Erythroblast (primary cell): ENCODE results near the gene CFAP210.
"Not testable (repeated sequence)": the region's sequence is repeated elsewhere in the genome, so short reads cannot be mapped to it uniquely, and the experiment has no call there.

ENCODE experiments used
- DNase-seq, 2 experiments: peaks; one replicate each; lab custom pipeline; 2025; lab: John Stamatoyannopoulos, UW
- GATA1 ChIP-seq: IDR thresholded peaks from 2 replicates; pipeline ENCODE4 v1.6.1; 2011; ENCODE audit warnings: low read depth, mild to moderate bottlenecking, control low read depth, low read length, moderate library complexity
- POLR2A ChIP-seq: IDR thresholded peaks from 2 replicates; pipeline ENCODE4 v1.6.1; 2011; ENCODE audit warnings: mild to moderate bottlenecking, low read length

Gene CFAP210

DNA sequence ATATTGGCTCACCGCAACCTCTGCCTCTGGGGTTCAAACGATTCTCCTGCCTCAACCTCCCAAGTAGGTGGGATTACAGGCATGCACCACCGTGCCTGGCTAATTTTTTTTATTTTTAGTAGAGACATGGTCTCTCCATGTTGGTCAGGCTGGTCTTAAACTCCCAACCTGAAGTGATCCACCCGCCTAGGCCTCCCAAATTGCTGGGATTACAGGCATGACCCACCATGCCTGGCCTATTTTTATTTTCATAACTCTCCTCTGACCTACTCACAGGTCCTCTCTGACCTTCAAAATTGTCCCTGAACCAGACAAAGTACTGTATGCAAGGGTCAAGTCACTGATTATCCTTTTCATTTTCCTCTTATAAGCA, 23.5 kb upstream of the CFAP210 start:
- TF ChIP-seq GATA1 (no peak), POLR2A (no peak)
- DNase-seq, result no peak

DNA sequence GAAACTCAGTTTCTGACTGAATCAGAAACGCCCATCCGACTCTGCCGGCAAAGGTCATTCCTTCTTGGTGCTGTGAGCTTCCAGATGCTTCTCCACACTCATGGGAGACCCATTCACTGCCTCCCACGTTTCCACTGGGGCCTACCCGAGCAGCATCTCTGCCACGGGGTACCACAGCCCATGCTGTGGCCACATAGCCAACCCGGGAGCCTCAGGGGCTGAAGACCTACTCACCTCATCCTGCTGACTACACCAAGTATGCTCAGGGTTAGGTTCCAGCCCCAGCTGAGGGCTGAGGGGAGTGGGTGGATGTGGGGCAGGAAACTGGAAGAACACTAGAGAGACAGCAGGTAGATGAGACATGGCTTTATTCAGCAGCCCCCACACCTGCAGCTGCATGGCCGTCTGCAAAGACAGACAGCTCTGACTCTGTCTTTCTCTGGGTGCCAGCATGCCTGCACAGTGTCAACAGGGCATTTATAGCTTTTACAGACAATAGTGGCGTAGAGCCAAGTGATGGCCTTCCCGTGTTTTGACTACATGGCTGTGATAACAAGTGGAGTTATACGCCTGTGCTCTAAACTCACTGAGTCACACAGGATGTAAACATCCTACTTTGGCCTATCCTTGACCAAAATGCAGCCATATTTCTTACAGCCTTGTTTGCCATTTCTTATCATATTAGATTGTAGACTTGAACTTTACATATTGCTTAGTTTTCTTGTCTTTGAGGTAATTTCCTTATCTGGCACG, 22.9 kb upstream of the CFAP210 start:
- peak in 1 of 2 experiments; percentile 22 for DNase-seq
- no peak for TF ChIP-seq POLR2A
- no peak for TF ChIP-seq GATA1

DNA sequence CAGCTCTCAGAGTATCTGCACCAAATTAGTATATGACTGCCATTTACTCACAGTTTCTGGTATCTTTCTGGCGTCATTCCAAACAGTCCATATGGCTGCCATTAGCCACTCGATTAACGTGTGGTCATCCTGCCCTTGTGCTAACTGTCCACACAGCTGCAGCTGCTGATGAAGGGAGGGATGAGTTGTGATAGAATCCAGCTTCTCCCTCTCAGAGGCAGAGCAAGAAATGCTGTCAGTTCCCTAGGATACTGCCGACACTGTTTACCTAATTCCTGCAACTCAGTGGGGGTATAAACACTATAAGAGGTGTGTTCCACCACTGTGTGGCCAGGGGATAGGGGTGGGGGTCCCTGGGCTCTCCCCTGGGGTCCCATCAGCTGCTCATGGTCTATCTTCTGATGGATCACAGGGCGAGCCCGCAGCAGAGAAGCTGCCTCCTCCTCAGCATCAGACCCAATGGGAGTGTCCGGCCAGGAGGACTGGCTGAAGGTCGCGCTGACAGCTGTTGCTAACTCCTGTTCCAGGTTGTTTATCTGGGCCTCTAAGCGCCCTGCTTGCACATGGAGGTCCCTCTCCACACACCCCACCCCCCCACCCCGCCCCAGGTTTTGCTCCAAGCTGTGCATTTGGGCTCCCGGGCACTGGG, 22.2 kb upstream of the CFAP210 start:
- DNase-seq, result peak; percentile 84 to 93
- no peak for TF ChIP-seq POLR2A
- TF ChIP-seq GATA1, result no peak

DNA sequence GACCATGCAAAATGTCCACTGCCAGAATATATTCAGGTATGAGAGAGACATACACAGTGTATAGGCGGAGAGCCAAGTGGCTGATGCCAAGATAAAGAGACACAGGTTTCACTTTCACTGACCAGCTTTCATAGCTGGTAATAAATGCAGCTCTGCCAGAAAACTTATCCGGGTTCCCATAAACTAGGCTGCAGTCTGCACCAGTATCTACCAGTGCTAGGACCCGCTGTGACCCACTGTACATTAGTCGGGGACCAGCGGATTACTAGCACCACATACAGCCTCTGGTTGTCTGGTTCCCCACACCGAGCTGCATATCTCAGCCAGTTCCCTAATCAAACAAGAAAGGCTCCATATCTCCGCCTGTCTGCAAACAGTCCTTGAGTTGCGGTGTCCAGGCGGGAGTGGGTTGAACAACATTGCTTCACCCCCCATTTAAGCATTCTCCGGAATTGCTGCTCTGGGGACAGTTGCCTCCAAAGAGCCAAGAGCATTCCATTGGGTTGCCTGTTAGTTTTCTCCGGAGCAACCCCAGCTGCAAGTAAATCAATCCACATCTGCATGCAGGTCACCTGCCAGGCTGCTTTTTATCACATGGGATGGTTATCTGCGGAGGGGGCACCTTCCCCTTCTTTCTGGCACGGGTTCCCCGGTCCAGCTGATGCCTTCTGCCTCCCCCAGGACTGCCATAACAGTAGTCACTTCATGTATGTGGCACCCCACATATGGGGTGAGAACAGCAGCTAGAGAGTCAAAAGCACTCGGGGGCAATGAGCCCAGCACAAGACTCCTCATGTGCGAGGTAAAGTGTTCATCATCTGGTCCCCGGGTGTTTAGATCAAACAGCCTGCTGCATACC, 21.4 kb upstream of the CFAP210 start:
- TF ChIP-seq GATA1, result no peak
- no peak for TF ChIP-seq POLR2A
- peak; percentile 84 to 90 for DNase-seq

DNA sequence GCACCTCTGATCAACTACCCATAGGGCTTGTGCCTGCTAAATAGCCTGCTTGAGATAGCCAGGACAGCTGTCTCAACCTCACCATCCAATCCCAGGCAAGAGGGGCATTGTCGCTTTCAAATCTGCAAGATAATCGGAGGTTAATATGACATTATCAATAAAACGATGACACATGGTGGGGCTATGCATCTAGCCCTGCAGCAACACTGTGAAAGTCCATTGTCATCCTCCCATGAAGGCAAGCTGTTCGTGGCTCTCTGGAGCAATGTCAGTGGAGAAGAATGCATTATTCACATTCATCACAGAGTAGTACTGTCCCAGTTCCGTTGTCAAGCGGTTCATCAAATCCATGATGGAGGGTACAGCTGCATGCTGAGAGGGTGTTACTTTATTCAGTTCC, 20.5 kb upstream of the CFAP210 start:
- peak in 1 of 2 experiments; percentile 16 for DNase-seq
- TF ChIP-seq GATA1 (no peak), POLR2A (no peak)

DNA sequence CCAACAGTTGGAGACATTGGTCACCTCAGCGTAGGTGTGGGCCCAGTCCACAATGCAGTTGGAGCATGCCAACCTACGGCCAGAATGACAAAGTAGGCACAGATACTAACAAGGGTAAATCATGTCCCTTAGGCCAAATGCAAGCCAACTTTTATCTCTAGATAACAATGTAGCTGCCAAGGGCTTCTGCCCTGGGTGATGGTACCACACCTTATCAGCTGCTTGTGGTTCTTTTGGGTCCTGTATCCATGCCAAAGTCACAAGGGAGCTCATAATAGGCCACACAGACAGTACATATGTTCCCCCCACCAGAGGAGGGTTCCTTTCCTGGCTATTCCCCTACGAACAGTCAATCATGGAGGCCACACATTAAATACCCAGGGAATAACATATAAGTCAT, 19.1 kb upstream of the CFAP210 start:
- TF ChIP-seq POLR2A (no peak), GATA1 (no peak)
- DNase-seq, result peak in 1 of 2 experiments; percentile 33

DNA sequence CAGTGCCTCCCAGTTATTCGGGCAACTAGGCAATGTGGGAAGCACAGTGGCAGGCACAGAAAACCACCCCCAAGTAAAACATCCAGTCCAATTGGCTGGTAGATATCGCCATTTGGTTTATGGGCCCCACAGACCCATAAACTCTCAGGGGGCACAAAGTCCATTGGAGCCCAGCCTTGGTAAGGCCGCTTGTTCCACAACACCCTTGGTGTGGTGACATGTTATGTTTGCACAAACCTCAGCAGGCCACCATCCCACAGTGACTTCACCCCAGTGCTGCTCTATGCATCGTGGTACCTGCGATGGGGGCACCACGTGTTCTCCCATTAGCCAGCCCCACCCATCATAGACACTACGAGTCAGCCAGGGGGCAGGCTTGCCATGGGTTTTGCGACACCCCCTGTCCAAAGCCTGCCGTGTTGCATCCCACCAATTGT, 18.6 kb upstream of the CFAP210 start:
- TF ChIP-seq POLR2A (no peak), GATA1 (no peak)
- no peak for DNase-seq

DNA sequence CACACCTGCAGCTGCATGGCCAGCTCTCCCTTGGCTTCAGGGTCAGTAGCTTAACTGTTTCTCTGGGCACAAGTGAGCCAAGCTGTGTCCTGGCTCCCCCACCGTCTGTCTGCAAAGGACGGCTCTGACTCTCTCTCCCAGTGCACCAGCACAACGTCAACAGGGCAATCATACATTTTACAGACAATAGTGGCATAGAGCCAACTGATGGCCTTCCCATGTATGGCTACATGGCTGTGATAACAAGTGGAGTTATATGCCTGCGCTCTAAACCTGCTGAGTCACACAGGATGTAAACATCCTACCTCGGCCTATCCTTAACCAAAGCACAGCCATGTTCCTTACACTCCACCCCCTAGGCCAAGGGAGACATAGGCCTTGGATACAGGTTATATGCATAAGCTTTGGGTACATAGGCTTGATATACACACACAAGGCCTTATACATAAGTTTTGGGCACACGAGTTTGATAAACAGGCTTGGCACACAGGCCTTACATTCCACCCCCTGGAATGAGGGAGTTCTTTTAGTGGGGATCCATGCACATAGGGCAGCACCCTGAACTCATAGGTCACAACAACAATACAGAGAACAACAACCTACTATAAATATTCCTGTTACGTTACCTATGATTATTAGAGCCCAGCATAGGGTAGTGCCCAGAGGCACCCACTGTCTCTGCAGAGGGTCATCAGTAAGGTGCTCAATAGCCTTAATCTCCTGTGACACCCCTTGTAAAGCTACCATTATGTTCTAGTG, 17.7 kb upstream of the CFAP210 start:
- no peak for TF ChIP-seq POLR2A
- TF ChIP-seq GATA1, result no peak
- DNase-seq, result peak; percentile 57 to 82

DNA sequence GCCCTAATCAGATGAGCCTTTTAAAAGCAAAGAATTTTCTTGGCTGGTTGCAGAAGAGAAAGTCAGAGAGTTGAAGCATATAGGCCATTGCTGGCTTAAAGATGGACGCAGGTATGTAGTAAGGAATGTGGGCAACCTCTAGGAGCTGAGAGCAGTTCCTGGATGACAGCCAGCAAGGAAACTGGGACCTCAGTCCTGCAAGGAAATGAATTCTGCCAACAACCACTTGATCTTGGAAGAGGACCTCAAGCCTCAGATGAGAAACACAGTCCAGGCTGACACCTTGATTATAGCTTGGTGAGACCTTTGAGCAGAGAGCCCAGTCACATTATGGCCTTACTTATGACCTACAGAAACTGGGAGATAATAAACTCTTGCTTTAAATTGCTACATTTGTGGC, 15.8 kb upstream of the CFAP210 start:
- no peak for DNase-seq
- TF ChIP-seq POLR2A, result no peak
- TF ChIP-seq GATA1, result no peak

DNA sequence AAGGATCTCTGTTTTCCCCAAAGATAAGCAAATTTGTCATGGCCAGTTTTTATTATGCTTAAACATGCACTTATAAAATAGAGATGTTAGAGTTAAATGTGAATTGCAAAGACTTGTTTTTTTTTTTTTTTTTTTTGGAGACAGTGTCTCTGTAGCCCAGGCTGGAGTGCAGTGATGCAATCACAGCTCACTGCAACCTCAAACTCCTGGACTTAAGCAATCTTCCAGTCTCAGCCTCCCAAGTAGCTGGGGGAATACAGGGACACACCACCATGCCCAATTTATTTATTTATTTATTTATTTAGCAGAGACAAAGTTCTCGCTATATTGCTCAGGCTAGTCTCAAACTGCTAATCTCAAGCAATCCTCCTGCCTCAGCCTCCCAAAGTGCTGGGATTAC, 15.1 kb upstream of the CFAP210 start:
- TF ChIP-seq GATA1 (no peak), POLR2A (no peak)
- no peak for DNase-seq

DNA sequence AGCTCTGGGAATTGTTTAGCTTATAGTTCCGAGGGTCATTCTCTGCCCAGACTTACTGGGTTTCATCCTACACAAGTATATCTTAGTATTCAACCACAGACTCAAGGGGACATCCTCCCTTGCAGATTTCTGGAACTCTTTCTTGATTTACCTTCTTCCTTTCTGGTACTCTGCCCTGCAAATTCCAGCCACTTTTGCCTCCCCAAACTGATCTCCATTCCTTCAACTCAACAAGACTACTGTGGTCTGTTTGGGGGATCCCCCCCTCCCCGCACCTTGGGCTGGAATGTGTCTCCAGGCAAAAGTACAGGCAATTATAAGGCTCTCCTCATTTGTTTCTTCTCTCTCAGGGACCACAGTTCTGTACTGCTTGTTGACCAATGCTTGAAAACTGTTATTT, 13.4 kb upstream of the CFAP210 start:
- no peak for DNase-seq
- TF ChIP-seq GATA1, result no peak

DNA sequence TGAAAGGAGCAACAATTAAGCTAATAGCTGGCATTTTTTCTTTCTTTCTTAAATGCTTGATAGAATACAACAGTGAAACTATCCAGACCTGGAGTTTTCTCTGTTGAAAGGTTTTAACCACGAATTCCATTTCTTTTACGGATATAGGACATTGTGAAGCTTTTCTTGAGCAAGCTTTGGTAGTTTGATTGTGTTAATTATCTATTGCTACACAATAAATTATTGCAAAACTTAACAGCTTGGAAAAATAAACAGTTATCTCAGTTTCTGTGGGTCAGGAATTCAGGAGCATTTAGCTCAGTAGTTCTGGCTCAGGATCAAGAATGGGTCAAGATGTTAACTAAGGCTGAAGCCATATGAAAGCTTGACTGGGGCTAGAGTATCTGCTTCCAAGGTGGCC, 11.7 kb upstream of the CFAP210 start:
- TF ChIP-seq POLR2A (no peak), GATA1 (no peak)
- no peak for DNase-seq

DNA sequence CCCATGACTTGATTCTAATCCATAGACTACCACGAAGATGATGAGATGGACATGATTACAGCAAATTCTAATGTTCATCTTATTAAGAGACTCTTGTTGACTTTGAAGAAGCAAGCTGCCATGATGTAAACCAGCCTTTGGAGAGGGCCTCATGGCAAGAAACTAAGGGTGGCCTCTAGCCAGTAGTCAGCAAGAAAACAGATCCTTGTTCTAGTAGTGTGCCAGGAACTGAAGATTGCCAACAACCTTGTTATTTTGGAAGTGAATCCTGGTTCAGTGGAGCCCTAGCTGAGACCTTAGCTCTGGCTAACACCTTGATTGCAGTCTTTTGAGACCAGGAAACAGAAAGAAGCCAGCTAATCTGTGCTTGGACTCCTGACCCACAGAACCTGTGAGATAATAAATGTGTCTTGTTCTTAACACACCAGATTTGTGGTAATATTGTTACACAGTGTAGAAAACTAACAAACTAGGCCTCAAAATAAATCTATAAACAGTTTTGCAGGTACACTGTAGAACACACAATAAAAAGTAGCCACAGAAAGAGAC, 10.0 kb upstream of the CFAP210 start:
- no peak for TF ChIP-seq POLR2A
- no peak for TF ChIP-seq GATA1
- no peak for DNase-seq

DNA sequence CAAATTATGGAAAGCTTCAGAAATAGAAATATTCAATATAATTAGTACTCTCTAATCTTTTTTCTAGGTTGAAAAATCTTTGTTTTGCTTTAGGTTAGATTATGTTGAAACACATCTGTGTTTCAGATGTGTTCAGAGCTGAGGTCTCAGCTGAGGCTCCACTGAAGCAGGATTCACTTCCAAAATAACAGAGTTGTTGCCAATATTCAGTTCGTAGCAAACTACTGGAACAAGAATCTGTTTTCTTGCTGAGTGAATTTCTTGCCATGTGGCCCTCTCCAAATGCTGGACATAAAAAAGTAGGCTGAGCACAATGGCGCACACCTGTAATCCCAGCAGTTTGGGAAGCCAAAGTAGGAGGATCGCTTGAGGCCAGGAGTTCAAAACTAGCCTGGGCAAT, 8.8 kb upstream of the CFAP210 start:
- no peak for DNase-seq
- TF ChIP-seq POLR2A (no peak), GATA1 (no peak)

DNA sequence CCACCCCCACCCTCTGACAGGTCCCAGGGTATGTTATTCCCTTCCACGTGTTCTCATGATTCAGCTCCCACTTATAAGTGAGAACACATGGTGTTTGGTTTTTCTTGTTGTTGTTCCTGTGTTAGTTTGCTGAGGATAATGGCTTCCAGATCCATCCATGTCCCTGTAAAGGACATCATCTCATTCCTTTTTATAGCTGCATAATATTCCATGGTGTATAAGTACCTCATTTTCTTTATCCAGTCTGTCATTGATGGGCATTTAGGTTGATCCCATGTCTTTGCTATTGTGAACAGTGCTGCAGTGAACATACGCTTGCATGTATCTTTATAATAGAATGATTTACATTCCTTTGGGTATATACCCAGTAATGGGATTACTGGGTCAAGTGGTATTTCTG, 5.0 kb upstream of the CFAP210 start:
- not testable (repeated sequence) for DNase-seq
